BLaER1 treated with 17β-estradiol and CSF1 and Interleukin-3, amounts not matched to agents 10 nM and 100 nM (cell line): ENCODE data around the gene TEX54.
"Not testable (repeated sequence)": the region's sequence is repeated elsewhere in the genome, so short reads cannot be mapped to it uniquely, and the experiment has no call there.

Experiments used
- H3K27ac ChIP-seq, 11 experiments: shearing (Covaris generic); formaldehyde crosslinking; 2 replicates each; pipeline ENCODE4 v1.8.1; 2022
- H3K27me3 ChIP-seq, 11 experiments: shearing (Covaris generic); formaldehyde crosslinking; 2 replicates each; pipeline ENCODE4 v1.8.1; 2022
- H3K36me3 ChIP-seq, 11 experiments: shearing (Covaris generic); formaldehyde crosslinking; 2 replicates each; pipeline ENCODE4 v1.8.1; 2022
- H3K4me1 ChIP-seq, 10 experiments: shearing (Covaris generic); formaldehyde crosslinking; 2 replicates each; pipeline ENCODE4 v1.8.1; 2022
- H3K4me2 ChIP-seq, 11 experiments: shearing (Covaris generic); formaldehyde crosslinking; 2 replicates each; pipeline ENCODE4 v1.8.1; 2022
- H3K4me3 ChIP-seq, 10 experiments: shearing (Covaris generic); formaldehyde crosslinking; 2 replicates each; pipeline ENCODE4 v1.8.1; 2022
- H3K9ac ChIP-seq, 11 experiments: shearing (Covaris generic); formaldehyde crosslinking; 2 replicates each; pipeline ENCODE4 v1.8.1; 2022
- H3K9me3 ChIP-seq, 11 experiments: shearing (Covaris generic); formaldehyde crosslinking; replicated peaks in 1 of 11; 2 replicates each; pipeline ENCODE4 v1.8.1; 2022
- H4K20me1 ChIP-seq, 11 experiments: shearing (Covaris generic); formaldehyde crosslinking; 2 replicates each; pipeline ENCODE4 v1.8.1; 2022
- Cebpa-rat ChIP-seq, 11 experiments: shearing (Covaris generic); IDR thresholded peaks; 2 replicates each; pipeline ENCODE4 v1.8.1; 2022

The TEX54 gene

GRCh38 chr11:62875698-62876478 lies 43.2 kb upstream of the TEX54 start:
- no peak for TF ChIP-seq Cebpa-rat (IDR thresholded peaks at IDR 0.05)
- Histone ChIP-seq H3K36me3 (peaks cover 0 to 88% (median 77%) of the 10 kb centered on the region in 11 experiments; a peak in 21 of 22 replicates), H3K27ac (no peak overlapping the region), H3K27me3 (no peaks in the 10 kb centered on the region), H3K4me2 (no peak overlapping the region), H3K9ac (peak overlapping the region in 5 of 11 experiments; percentile 9 to 33 (median 27); a peak in 4 of 22 replicates), H3K4me1 (peaks cover 16 to 20% (median 18%) of the 10 kb centered on the region in 10 experiments), H4K20me1 (peaks cover 0 to 13% (median 0%) of the 10 kb centered on the region in 11 experiments; a peak in 6 of 22 replicates), H3K4me3 (no peak overlapping the region), H3K9me3 (no peaks in the 10 kb centered on the region)

- Histone ChIP-seq H3K27me3 (no peaks in the 10 kb centered on the region), H4K20me1 (peaks cover 0 to 13% (median 0%) of the 10 kb centered on the region in 11 experiments; a peak in 6 of 22 replicates), H3K4me1 (peaks cover 11 to 15% (median 12%) of the 10 kb centered on the region in 10 experiments), H3K4me2 (no peak overlapping the region), H3K27ac (no peak overlapping the region), H3K9ac (0 out of 22 replicates have a peak overlapping the region, but pooled peaks of 2 of the 11 experiments have one; percentile 23 to 25), H3K4me3 (no peak overlapping the region), H3K36me3 (peaks cover 0 to 98% (median 82%) of the 10 kb centered on the region in 11 experiments; a peak in 21 of 22 replicates), H3K9me3 (no peaks in the 10 kb centered on the region)
- no peak for TF ChIP-seq Cebpa-rat (IDR thresholded peaks at IDR 0.05)
These were observed 42.2 kb upstream of the TEX54 start for GRCh38 chr11:62874851-62875250.

- H4K20me1 ChIP-seq: peaks cover 0 to 43% (median 16%) of the 10 kb centered on the region in 11 experiments; a peak in 11 of 22 replicates
- peaks cover 19 to 40% (median 28%) of the 10 kb centered on the region in 10 experiments for H3K4me1 ChIP-seq
- H3K9ac ChIP-seq: peak overlapping the region in 1 of 11 experiments; percentile 5; a peak in 1 of 22 replicates
- H3K4me2 ChIP-seq: peak overlapping the region in 2 of 11 experiments; percentile 9 to 37; a peak in 2 of 22 replicates
- H3K27ac ChIP-seq: no peak overlapping the region
- no peak overlapping the region for H3K4me3 ChIP-seq
- TF ChIP-seq Cebpa-rat (IDR thresholded peaks at IDR 0.05): no peak
- H3K9me3 ChIP-seq: no peaks in the 10 kb centered on the region
- no peaks in the 10 kb centered on the region for H3K27me3 ChIP-seq
- peaks cover 0 to 65% (median 28%) of the 10 kb centered on the region in 11 experiments; a peak in 12 of 22 replicates for H3K36me3 ChIP-seq
These were observed 33.0 kb upstream of the TEX54 start for GRCh38 chr11:62865635-62866034.

- Histone ChIP-seq H3K9me3 (no peaks in the 10 kb centered on the region), H3K4me2 (0 out of 22 replicates have a peak overlapping the region, but pooled peaks of 1 of the 11 experiments have one; percentile 3), H4K20me1 (peaks cover 0 to 43% (median 16%) of the 10 kb centered on the region in 11 experiments; a peak in 11 of 22 replicates), H3K36me3 (peaks cover 0 to 54% (median 22%) of the 10 kb centered on the region in 11 experiments; a peak in 10 of 22 replicates), H3K27me3 (no peaks in the 10 kb centered on the region), H3K4me3 (no peak overlapping the region), H3K4me1 (peaks cover 23 to 50% (median 37%) of the 10 kb centered on the region in 10 experiments), H3K27ac (no peak overlapping the region), H3K9ac (peak overlapping the region in 5 of 11 experiments; percentile 3 to 38 (median 26); a peak in 3 of 22 replicates)
- no peak for TF ChIP-seq Cebpa-rat (IDR thresholded peaks at IDR 0.05)
These were observed 31.2 kb upstream of the TEX54 start for GRCh38 chr11:62863687-62864335.

- H3K9ac ChIP-seq: peak overlapping the region in 10 of 11 experiments; percentile 1 to 59 (median 50); a peak in 15 of 22 replicates
- not testable (repeated sequence) for H3K9me3 ChIP-seq, H3K4me3 ChIP-seq, H3K27me3 ChIP-seq
- peaks cover 0 to 41% (median 8%) of the 10 kb centered on the region in 11 experiments; a peak in 10 of 22 replicates for H3K36me3 ChIP-seq
- peaks cover 0 to 43% (median 16%) of the 10 kb centered on the region in 11 experiments; a peak in 11 of 22 replicates for H4K20me1 ChIP-seq
- H3K27ac ChIP-seq: peak overlapping the region in 9 of 11 experiments; percentile 0 to 57 (median 40); a peak in 13 of 22 replicates
- H3K4me1 ChIP-seq: peaks cover 41 to 69% (median 56%) of the 10 kb centered on the region in 10 experiments
- H3K4me2 ChIP-seq: peak overlapping the region in 9 of 11 experiments; percentile 5 to 70 (median 56); a peak in 16 of 22 replicates
These were observed 29.0 kb upstream of the TEX54 start for GRCh38 chr11:62861564-62862192.

- no peaks in the 10 kb centered on the region for H3K9me3 ChIP-seq
- H3K27ac ChIP-seq: peak overlapping the region in 9 of 11 experiments; percentile 0 to 57 (median 40); a peak in 12 of 22 replicates
- H3K4me2 ChIP-seq: peak overlapping the region in 9 of 11 experiments; percentile 8 to 70 (median 56); a peak in 17 of 22 replicates
- no peaks in the 10 kb centered on the region for H3K27me3 ChIP-seq
- peaks cover 0 to 35% (median 3%) of the 10 kb centered on the region in 11 experiments; a peak in 9 of 22 replicates for H3K36me3 ChIP-seq
- H4K20me1 ChIP-seq: peaks cover 0 to 36% (median 16%) of the 10 kb centered on the region in 11 experiments; a peak in 11 of 22 replicates
- H3K4me1 ChIP-seq: peaks cover 42 to 70% (median 56%) of the 10 kb centered on the region in 10 experiments
- peak overlapping the region; percentile 1 to 59 (median 50); a peak in 15 of 22 replicates for H3K9ac ChIP-seq
- TF ChIP-seq Cebpa-rat (IDR thresholded peaks at IDR 0.05): peak in 2 of 11 experiments; percentile 13 to 69; a peak in 2 of 22 replicates
- H3K4me3 ChIP-seq: no peak overlapping the region
These were observed 28.4 kb upstream of the TEX54 start for GRCh38 chr11:62860835-62861563.

GRCh38 chr11:62859281-62859703 lies 26.7 kb upstream of the TEX54 start:
- peak overlapping the region in 7 of 11 experiments; percentile 3 to 45 (median 22); a peak in 7 of 22 replicates for H3K9ac ChIP-seq
- peak overlapping the region in 7 of 11 experiments; percentile 5 to 52 (median 28); a peak in 5 of 22 replicates for H3K4me2 ChIP-seq
- not testable (repeated sequence) for H3K9me3 ChIP-seq, H3K27me3 ChIP-seq, H3K4me3 ChIP-seq
- peaks cover 11 to 34% (median 23%) of the 10 kb centered on the region in 11 experiments; a peak in 20 of 22 replicates for H4K20me1 ChIP-seq
- peaks cover 7 to 36% (median 14%) of the 10 kb centered on the region in 11 experiments for H3K36me3 ChIP-seq
- H3K27ac ChIP-seq: peak overlapping the region in 2 of 11 experiments; percentile 17 to 21; a peak in 3 of 22 replicates
- H3K4me1 ChIP-seq: peaks cover 35 to 62% (median 55%) of the 10 kb centered on the region in 10 experiments
